Neural cell (in vitro differentiated cells): ENCODE measurements around the gene VPS37B. TPM values are rescaled to one million over a fixed set of nuclear protein-coding genes. Genes with fewer than 3 reads are reported as not detected.

Source experiments
- H2AFZ ChIP-seq: fragments of 200-600, 300-800 bp; sonication (generic), shearing (Covaris generic); 2 replicates; pipeline ENCODE4 v1.6.0; 2014; ENCODE audit warnings: low read depth, mild to moderate bottlenecking, antibody characterized with exemption, low read length, moderate library complexity
- H3F3A ChIP-seq: fragments of 200-600 bp; shearing (Covaris generic); 2 replicates; pipeline ENCODE4 v1.6.1; 2016; ENCODE audit warnings: mild to moderate bottlenecking, moderate library complexity, mixed read lengths, antibody characterized with exemption, low read length; ENCODE audit not compliant: insufficient read depth, poor library complexity, severe bottlenecking
- H3K27ac ChIP-seq: fragments of 200-600, 300-800 bp; sonication (generic), shearing (Covaris generic); 2 replicates; pipeline ENCODE4 v1.5.1; 2014; ENCODE audit warnings: mild to moderate bottlenecking, low read length, moderate library complexity
- H3K27me3 ChIP-seq: fragments of 300-800, 200-600 bp; sonication (generic), shearing (Covaris generic); 2 replicates; pipeline ENCODE4 v1.6.0; 2014; ENCODE audit warnings: mild to moderate bottlenecking, low read depth, low read length, moderate library complexity; ENCODE audit not compliant: insufficient read depth
- H3K36me3 ChIP-seq: fragments of 300-800, 200-600 bp; sonication (generic), shearing (Covaris generic); 2 replicates; pipeline ENCODE4 v1.5.1; 2014; ENCODE audit warnings: mild to moderate bottlenecking, antibody characterized with exemption, low read length, moderate library complexity; ENCODE audit not compliant: insufficient read depth
- H3K4me2 ChIP-seq: fragments of 300-800, 200-600 bp; sonication (generic), shearing (Covaris generic); 2 replicates; pipeline ENCODE4 v1.6.0; 2014; ENCODE audit warnings: mild to moderate bottlenecking, low read length
- H3K4me3 ChIP-seq: fragments of 300-800, 200-600 bp; sonication (generic), shearing (Covaris generic); 2 replicates; pipeline ENCODE4 v1.5.1; 2014; ENCODE audit warnings: mild to moderate bottlenecking, low read length, moderate library complexity
- H3K79me2 ChIP-seq: fragments of 200-600 bp; shearing (Covaris generic); replicated peaks from 2 replicates; pipeline ENCODE4 v1.6.0; 2014; ENCODE audit warnings: mild to moderate bottlenecking, low read length, moderate library complexity; ENCODE audit not compliant: insufficient read depth
- H3K9ac ChIP-seq: fragments of 300-800, 200-600 bp; sonication (generic), shearing (Covaris generic); 2 replicates; pipeline ENCODE4 v1.6.1; 2016; ENCODE audit warnings: mild to moderate bottlenecking, low read length, mixed read lengths
- H3K9me2 ChIP-seq: fragments of 200-600 bp; shearing (Covaris generic); 2 replicates; pipeline ENCODE4 v1.6.1; 2016; ENCODE audit warnings: mild to moderate bottlenecking, low read length, mixed read lengths; ENCODE audit not compliant: insufficient read depth
- H3K9me3 ChIP-seq: fragments of 200-600, 300-800 bp; sonication (generic), shearing (Covaris generic); 2 replicates; pipeline ENCODE4 v1.6.1; 2016; ENCODE audit warnings: mild to moderate bottlenecking, mixed run types, low read length, moderate library complexity, mixed read lengths
- H4K20me1 ChIP-seq: fragments of 200-600 bp; shearing (Covaris generic); 2 replicates; pipeline ENCODE4 v1.6.1; 2016; ENCODE audit warnings: mild to moderate bottlenecking, mixed run types; ENCODE audit not compliant: insufficient read depth
- EP300 ChIP-seq: fragments of 450-650 bp; conservative IDR thresholded peaks from 2 replicates; pipeline ENCODE4 v1.6.1; 2014; ENCODE audit warnings: antibody characterized with exemption, mild to moderate bottlenecking, moderate library complexity; ENCODE audit not compliant: poor library complexity, severe bottlenecking
- EZH2 ChIP-seq: fragments of 200-600, 300-800 bp; shearing (Covaris generic), sonication (generic); IDR thresholded peaks from 2 replicates; pipeline ENCODE4 v1.6.1; 2014; ENCODE audit warnings: antibody characterized with exemption, low read length, borderline replicate concordance, mild to moderate bottlenecking; ENCODE audit not compliant: insufficient read depth, poor library complexity, severe bottlenecking
- MXI1 ChIP-seq: fragments of 450-650 bp; conservative IDR thresholded peaks from 2 replicates; pipeline ENCODE4 v1.6.1; 2014; ENCODE audit warnings: antibody characterized with exemption, mild to moderate bottlenecking; ENCODE audit not compliant: poor library complexity, severe bottlenecking
- POLR2AphosphoS5 ChIP-seq: IDR thresholded peaks from 2 replicates; pipeline ENCODE4 v1.6.1; 2012
- RAD21 ChIP-seq: fragments of 450-650 bp; conservative IDR thresholded peaks from 2 replicates; pipeline ENCODE4 v1.6.1; 2014; ENCODE audit warnings: antibody characterized with exemption, mild to moderate bottlenecking, moderate library complexity
- SMC3 ChIP-seq: fragments of 450-650 bp; conservative IDR thresholded peaks from 2 replicates; pipeline ENCODE4 v1.6.1; 2014; ENCODE audit warnings: antibody characterized with exemption, mild to moderate bottlenecking, moderate library complexity; ENCODE audit not compliant: poor library complexity
- TAF1 ChIP-seq: IDR thresholded peaks from 2 replicates; pipeline ENCODE4 v1.6.1; 2012; ENCODE audit warnings: low read depth
- polyA plus RNA-seq: library from polyadenylated mRNA; depleted of rRNA; stranded (reverse); fragments of >200 nt; gene quantifications from 2 replicates; pipeline ENCODE4 v1.2.3, GENCODE V29; 2014
- TF ChIP-seq, protein P1 (sequence below): fragments of 450-650 bp; IDR thresholded peaks from 2 replicates; pipeline ENCODE4 v1.5.1; 2014; ENCODE audit warnings: antibody characterized with exemption, mild to moderate bottlenecking, moderate library complexity; ENCODE audit not compliant: poor library complexity, severe bottlenecking
- TF ChIP-seq, protein P2 (sequence below): IDR thresholded peaks from 2 replicates; pipeline ENCODE4 v1.6.1; 2012; ENCODE audit warnings: borderline replicate concordance

Gene VPS37B
- polyA plus RNA-seq, 1 donor from 2014 or later = 30.2 TPM

DNA sequence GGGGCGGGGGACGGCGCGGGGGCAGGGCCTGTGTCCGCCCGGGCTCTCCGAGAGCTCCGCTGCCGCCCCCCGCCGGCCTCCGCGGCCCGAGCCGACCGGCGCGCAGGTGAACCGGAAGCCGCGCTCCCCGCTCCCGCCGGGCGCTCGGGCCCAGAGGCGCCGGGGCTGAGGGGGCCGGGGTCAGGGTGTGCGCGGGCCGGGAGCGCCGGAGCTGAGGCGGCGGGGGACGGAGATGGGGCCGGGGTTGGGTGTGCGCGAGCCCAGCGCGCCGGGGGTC, 60.2 kb downstream of the VPS37B start (continued):
- no peak for TF ChIP-seq SMC3
- no peak for TF ChIP-seq TAF1

DNA sequence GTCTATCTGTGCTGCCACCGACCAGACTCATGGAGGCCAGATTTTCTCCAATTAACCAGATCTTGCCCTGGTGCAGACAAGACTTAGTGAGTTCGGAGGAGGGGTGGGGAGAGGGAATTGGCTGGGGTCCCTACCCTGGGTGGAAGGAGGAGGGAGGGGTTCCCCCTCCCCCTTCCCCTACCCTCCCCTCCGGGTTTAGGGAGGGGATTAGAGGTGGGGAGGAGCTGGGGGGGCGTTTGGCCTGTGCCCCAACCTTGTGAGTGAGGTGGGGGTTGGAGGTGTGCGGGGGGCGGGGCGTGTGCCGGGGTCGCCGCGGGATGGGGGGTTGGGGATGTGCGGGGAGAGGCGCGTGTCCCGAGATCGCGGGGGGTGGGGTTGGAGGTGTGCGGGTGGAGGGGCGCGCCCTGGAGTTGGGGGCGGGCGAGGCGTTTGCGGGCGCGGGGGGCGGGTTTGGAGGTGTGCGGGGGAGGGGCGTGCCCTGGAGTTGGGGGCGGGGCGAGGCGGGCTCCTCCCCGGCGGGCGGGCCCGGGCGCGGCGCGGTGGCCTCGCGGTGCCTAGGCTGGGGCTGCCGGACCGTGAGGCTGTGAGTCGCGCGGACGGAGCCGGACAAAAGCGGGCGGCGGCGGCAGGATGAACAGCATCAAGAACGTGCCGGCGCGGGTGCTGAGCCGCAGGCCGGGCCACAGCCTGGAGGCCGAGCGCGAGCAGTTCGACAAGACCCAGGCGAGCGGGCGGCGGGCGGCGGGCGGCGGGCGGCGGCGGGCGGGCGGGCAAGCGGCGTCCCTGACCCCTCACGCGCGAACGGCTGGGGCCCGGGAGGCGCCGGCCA, 60.8 kb downstream of the VPS37B start, which contains the start of gene HIP1R:
Gene HIP1R, plus strand, starts transcription at position 537 of the 829 bp plus-strand sequence. Its CDS starts 94 bp downstream, at position 631.
- Histone ChIP-seq H3K4me3 (peak within 1 kb of the TSS; percentile 84), H3K9me3 (no peaks in the 10 kb centered on the region), H3K79me2 (peaks cover 41% of the 10 kb centered on the region), H3K9me2 (no peaks in the 10 kb centered on the region), H3K27me3 (no peaks in the 10 kb centered on the region), H3K27ac (peak within 1 kb of the TSS; percentile 91), H2AFZ (peak within 1 kb of the TSS; percentile 65), H3F3A (peaks cover 3% of the 10 kb centered on the region), H4K20me1 (peaks cover 17% of the 10 kb centered on the region), H3K4me2 (peak within 1 kb of the TSS; percentile 78), H3K36me3 (peaks cover 7% of the 10 kb centered on the region), H3K9ac (peak within 1 kb of the TSS; percentile 96)
- TF ChIP-seq EZH2 = no peak
- TF ChIP-seq, protein P1, sequence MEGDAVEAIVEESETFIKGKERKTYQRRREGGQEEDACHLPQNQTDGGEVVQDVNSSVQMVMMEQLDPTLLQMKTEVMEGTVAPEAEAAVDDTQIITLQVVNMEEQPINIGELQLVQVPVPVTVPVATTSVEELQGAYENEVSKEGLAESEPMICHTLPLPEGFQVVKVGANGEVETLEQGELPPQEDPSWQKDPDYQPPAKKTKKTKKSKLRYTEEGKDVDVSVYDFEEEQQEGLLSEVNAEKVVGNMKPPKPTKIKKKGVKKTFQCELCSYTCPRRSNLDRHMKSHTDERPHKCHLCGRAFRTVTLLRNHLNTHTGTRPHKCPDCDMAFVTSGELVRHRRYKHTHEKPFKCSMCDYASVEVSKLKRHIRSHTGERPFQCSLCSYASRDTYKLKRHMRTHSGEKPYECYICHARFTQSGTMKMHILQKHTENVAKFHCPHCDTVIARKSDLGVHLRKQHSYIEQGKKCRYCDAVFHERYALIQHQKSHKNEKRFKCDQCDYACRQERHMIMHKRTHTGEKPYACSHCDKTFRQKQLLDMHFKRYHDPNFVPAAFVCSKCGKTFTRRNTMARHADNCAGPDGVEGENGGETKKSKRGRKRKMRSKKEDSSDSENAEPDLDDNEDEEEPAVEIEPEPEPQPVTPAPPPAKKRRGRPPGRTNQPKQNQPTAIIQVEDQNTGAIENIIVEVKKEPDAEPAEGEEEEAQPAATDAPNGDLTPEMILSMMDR = no peak
- no peak for TF ChIP-seq SMC3
- no peak for TF ChIP-seq EP300
- TF ChIP-seq TAF1 = peak; percentile 14
- TF ChIP-seq POLR2AphosphoS5 = peak; percentile 9
- peak; percentile 36 for TF ChIP-seq MXI1
- TF ChIP-seq, protein P2, sequence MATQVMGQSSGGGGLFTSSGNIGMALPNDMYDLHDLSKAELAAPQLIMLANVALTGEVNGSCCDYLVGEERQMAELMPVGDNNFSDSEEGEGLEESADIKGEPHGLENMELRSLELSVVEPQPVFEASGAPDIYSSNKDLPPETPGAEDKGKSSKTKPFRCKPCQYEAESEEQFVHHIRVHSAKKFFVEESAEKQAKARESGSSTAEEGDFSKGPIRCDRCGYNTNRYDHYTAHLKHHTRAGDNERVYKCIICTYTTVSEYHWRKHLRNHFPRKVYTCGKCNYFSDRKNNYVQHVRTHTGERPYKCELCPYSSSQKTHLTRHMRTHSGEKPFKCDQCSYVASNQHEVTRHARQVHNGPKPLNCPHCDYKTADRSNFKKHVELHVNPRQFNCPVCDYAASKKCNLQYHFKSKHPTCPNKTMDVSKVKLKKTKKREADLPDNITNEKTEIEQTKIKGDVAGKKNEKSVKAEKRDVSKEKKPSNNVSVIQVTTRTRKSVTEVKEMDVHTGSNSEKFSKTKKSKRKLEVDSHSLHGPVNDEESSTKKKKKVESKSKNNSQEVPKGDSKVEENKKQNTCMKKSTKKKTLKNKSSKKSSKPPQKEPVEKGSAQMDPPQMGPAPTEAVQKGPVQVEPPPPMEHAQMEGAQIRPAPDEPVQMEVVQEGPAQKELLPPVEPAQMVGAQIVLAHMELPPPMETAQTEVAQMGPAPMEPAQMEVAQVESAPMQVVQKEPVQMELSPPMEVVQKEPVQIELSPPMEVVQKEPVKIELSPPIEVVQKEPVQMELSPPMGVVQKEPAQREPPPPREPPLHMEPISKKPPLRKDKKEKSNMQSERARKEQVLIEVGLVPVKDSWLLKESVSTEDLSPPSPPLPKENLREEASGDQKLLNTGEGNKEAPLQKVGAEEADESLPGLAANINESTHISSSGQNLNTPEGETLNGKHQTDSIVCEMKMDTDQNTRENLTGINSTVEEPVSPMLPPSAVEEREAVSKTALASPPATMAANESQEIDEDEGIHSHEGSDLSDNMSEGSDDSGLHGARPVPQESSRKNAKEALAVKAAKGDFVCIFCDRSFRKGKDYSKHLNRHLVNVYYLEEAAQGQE = no peak
- TF ChIP-seq RAD21 = no peak

DNA sequence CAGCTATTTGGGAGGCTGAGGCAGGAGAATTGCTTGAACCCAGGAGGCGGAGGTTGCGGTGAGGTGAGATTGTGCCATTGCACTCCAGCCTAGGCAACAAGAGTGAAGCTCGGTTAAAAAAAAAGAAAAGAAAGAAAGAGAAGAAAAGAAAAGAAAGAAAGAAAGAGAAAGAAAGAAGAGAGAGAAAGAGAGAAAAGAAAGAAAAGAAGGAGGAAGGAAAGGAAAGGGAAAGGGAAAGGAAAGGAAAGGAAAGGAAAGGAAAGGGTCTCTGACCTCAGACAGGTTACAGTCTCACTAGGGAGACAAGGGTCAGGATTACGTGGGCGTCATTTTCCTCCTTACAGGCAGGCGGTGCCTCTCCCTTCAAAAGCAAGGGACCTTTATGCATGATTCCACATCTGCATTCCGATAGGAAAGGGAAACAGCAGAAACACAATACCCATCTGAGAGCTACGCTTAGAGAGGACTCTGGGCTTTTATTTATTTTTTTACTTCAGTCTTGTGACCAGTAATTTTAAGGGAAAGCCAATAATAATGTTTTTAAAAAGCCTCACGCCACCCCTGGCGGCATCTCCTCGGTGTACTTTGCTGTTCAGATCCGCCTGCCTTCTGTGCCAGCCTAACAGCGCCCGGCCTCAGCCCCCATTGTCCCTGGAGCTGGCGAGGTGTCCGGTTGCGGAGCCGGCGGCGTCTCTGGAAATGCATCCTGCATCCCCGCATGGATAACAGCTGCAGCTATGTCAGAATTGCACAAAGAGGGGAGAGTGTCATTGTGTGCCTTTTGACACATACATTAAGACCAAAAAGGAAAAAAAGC, 61.6 kb downstream of the VPS37B start:
- TF ChIP-seq MXI1 (peak; percentile 51), EP300 (peak; percentile 42), TAF1 (peak; percentile 94), RAD21 (peak; percentile 34), POLR2AphosphoS5 (peak; percentile 82), SMC3 (peak; percentile 51), EZH2 (no peak)
- TF ChIP-seq, protein P1 = peak; percentile 63
- TF ChIP-seq, protein P2 = peak; percentile 95
- peaks cover 5% of the 10 kb centered on the region for H3K36me3 ChIP-seq
- peaks cover 11% of the 10 kb centered on the region for H4K20me1 ChIP-seq
- H2AFZ ChIP-seq = peak overlapping the region; percentile 65
- no peaks in the 10 kb centered on the region for H3K9me2 ChIP-seq
- no peaks in the 10 kb centered on the region for H3K9me3 ChIP-seq
- peak overlapping the region; percentile 73 for H3K4me3 ChIP-seq
- no peaks in the 10 kb centered on the region for H3K27me3 ChIP-seq
- peak overlapping the region; percentile 91 for H3K27ac ChIP-seq
- peaks cover 3% of the 10 kb centered on the region for H3F3A ChIP-seq
- peaks cover 33% of the 10 kb centered on the region for H3K79me2 ChIP-seq
- H3K9ac ChIP-seq = peak overlapping the region; percentile 96
- peak overlapping the region; percentile 78 for H3K4me2 ChIP-seq
